GM23338 (cell line): Measurements from ENCODE around the gene KRT9.
A peak's percentile ranks its signal among the peaks of the same experiment; 100 is the strongest.

Source experiments
- EZH2 ChIP-seq: fragments of 200-600 bp; sonication (generic); IDR thresholded peaks from one replicate; pipeline ENCODE4 v1.8.0; 2017; ENCODE audit warnings: antibody characterized with exemption, mild to moderate bottlenecking, low read depth; ENCODE audit not compliant: unreplicated experiment
- POLR2AphosphoS5 ChIP-seq: IDR thresholded peaks from 2 replicates; pipeline ENCODE4 v1.6.1; 2016; ENCODE audit warnings: antibody characterized with exemption, low read depth
- TF ChIP-seq, protein P1 (sequence below), 2 experiments: fragments of 200-600 bp in 1 of 2; sonication (generic) in 1 of 2; conservative IDR thresholded peaks; 2 replicates each; pipeline versions ENCODE4 v1.5.1 to v1.6.1; 2016 to 2017; ENCODE audit warnings: antibody characterized with exemption in 2 of 2, low read depth in 2 of 2, mild to moderate bottlenecking in 2 of 2, moderate library complexity in 1 of 2

DNA sequence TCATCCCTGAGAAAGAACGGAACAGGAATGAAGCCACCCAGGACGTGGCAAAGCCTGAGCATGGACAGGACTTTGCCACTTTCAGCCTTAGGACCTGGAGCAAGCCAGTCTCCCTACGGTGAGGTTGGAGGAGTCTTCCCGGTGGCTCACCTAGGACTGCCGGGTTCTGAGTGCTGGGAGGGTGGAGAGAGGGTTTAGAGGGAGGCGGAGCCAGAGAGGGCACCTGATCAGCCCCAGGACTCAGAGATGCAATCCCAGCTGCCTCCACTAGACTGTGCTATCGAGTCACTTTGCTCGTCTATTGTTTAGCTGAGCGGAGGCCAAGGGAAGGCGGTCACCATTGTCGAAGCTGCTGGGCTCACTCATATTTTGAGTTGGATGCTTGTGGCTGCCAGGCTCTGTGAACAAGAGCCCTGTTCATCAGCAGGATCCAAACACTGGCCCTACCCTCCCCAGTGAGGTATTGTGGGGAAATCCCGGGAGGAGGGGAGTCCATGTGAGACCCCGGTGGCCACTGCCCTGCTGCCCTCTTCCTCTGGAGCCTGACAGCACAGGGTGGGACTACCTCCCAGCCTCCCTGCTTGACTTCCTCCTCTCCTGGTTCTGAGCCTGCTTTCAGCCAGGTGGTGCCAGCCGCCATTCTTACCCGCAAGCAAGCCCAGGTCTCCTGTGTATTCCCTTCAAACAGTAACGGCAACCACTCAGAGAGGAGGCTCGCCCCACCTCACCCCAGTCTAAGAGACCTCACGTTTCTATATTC, 7.8 kb upstream of the KRT9 start:
- TF ChIP-seq, protein P1, sequence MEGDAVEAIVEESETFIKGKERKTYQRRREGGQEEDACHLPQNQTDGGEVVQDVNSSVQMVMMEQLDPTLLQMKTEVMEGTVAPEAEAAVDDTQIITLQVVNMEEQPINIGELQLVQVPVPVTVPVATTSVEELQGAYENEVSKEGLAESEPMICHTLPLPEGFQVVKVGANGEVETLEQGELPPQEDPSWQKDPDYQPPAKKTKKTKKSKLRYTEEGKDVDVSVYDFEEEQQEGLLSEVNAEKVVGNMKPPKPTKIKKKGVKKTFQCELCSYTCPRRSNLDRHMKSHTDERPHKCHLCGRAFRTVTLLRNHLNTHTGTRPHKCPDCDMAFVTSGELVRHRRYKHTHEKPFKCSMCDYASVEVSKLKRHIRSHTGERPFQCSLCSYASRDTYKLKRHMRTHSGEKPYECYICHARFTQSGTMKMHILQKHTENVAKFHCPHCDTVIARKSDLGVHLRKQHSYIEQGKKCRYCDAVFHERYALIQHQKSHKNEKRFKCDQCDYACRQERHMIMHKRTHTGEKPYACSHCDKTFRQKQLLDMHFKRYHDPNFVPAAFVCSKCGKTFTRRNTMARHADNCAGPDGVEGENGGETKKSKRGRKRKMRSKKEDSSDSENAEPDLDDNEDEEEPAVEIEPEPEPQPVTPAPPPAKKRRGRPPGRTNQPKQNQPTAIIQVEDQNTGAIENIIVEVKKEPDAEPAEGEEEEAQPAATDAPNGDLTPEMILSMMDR (conservative IDR thresholded peaks at IDR 0.05; ENCODE audit: low read depth in 2 of 2), result peak; percentile 74 to 84
- TF ChIP-seq POLR2AphosphoS5, result peak; percentile 43; the same call in 1 of the 2 replicates
- no peak for TF ChIP-seq EZH2
